GOT3 (cell line): ENCODE data around the gene ETNK2.
"Not testable (repeated sequence)": the region's sequence is repeated elsewhere in the genome, so short reads cannot be mapped to it uniquely, and the experiment has no call there.

Source experiments
- DNase-seq: peaks from one replicate; lab custom pipeline; 2025; ENCODE audit warnings: mixed read lengths; lab: John Stamatoyannopoulos, UW

ETNK2 gene

GRCh38 chr1:204126386-204126785 lies 25.5 kb downstream of the ETNK2 start:
- DNase-seq: no peak

GRCh38 chr1:204125759-204126351 lies 26.0 kb downstream of the ETNK2 start:
- DNase-seq: no peak

GRCh38 chr1:204124639-204125038 lies 27.2 kb downstream of the ETNK2 start:
- no peak for DNase-seq

GRCh38 chr1:204123376-204123775 lies 28.5 kb downstream of the ETNK2 start:
- no peak for DNase-seq

GRCh38 chr1:204121840-204122555 lies 29.8 kb downstream of the ETNK2 start:
- no peak for DNase-seq

GRCh38 chr1:204116539-204116938 lies 35.3 kb downstream of the ETNK2 start:
- DNase-seq: no peak

GRCh38 chr1:204115116-204115515 lies 36.7 kb downstream of the ETNK2 start:
- no peak for DNase-seq

GRCh38 chr1:204114606-204115005 lies 37.2 kb downstream of the ETNK2 start:
- DNase-seq: no peak

GRCh38 chr1:204113896-204114295 lies 37.9 kb downstream of the ETNK2 start:
- DNase-seq: no peak

- no peak for DNase-seq
Measured at GRCh38 chr1:204112876-204113730, 38.7 kb downstream of the ETNK2 start.

- no peak for DNase-seq
Measured at GRCh38 chr1:204110894-204111633, 40.8 kb downstream of the ETNK2 start.

GRCh38 chr1:204108312-204109141 lies 43.3 kb downstream of the ETNK2 start:
- DNase-seq: no peak

GRCh38 chr1:204107892-204108291 lies 44.0 kb downstream of the ETNK2 start:
- DNase-seq: no peak

GRCh38 chr1:204106825-204107224 lies 45.0 kb downstream of the ETNK2 start:
- DNase-seq: no peak

GRCh38 chr1:204105131-204105515 lies 46.7 kb downstream of the ETNK2 start:
- DNase-seq: no peak

- DNase-seq: no peak
Measured at GRCh38 chr1:204104331-204105130, 47.3 kb downstream of the ETNK2 start.

GRCh38 chr1:204103431-204103741 lies 48.5 kb downstream of the ETNK2 start:
- no peak for DNase-seq

- DNase-seq: no peak
Measured at GRCh38 chr1:204102739-204103430, 49.0 kb downstream of the ETNK2 start.

- no peak for DNase-seq
Measured at GRCh38 chr1:204102029-204102611, 49.7 kb downstream of the ETNK2 start.

GRCh38 chr1:204099754-204100153 lies 52.1 kb downstream of the ETNK2 start:
- not testable (repeated sequence) for DNase-seq
